ENCODE results near the gene ANAPC2. TPM values are rescaled to one million over a fixed set of nuclear protein-coding genes. Genes with fewer than 3 reads are reported as not detected.
A peak's percentile ranks its signal among the peaks of the same experiment; 100 is the strongest.

The ANAPC2 gene
- total and polyA plus RNA-seq, 4 experiments from 2014 or later, result 3.2 to 125 (median 60.8) TPM

DNA sequence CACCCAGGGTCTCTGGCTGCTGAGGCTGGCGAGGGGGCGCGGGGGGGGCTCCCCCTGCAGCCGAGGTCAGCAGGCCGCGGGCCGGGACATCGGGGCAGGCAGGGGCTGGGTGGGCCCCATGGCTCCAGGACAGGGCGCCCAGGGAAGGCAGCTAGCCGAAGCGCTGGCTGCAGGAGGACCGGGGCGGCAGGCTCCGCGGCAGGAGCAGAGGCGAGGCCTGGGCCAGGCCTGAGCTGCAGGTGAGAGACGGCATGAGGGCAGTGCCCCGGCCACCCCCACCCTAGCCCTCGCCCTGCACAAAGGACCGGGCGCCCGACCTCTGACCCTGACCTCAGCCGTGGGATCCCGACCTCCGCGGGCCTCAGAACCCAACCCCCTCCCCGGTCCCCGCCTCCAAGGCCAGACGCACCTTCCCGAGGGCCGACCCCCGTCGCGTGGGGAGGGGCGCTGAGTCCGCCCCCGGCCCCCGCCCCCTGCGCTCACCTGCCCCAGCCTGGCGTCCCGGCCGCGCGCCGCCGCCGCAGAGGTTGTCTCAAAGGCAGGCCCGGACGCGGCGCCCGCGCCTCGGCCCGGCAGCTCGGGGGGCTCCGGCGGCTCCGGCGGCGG lies 33.2 kb upstream of the ANAPC2 start:
- Mint-ChIP-seq H3K4me3 (no peak overlapping the region), H3K27me3 (no peaks in the 10 kb centered on the region), H3K4me1 (peaks cover 0 to 14% (median 3%) of the 10 kb centered on the region in 4 donors), H3K9me3 (no peaks in the 10 kb centered on the region), H3K36me3 (no peaks in the 10 kb centered on the region), H3K27ac (no peak overlapping the region)
- POLR2A ChIA-PET (ENCODE audit: partially characterized antibody), result interaction anchor here (0.7 to 6.8 kb wide), 9 partner anchors 15 to 126 kb away, joined by 3 to 61 read pairs (median 30); partner anchors contain the start of genes ANAPC2, NDOR1, SSNA1 and TMEM203
- Histone ChIP-seq H3K9me3 (ENCODE audit: control insufficient read depth in 1 of 2, low read length in 2 of 2) (no peaks in the 10 kb centered on the region), H3K36me3 (ENCODE audit: insufficient read depth, low read length) (no peaks in the 10 kb centered on the region), H3K27ac (ENCODE audit: low read depth, low read length) (no peak overlapping the region), H3K27me3 (ENCODE audit: insufficient read depth, low read length) (no peaks in the 10 kb centered on the region), H3K4me1 (ENCODE audit: insufficient read depth, low read length) (peaks cover 18% of the 10 kb centered on the region), H3K4me3 (ENCODE audit: low read length in 2 of 2) (no peak overlapping the region)
- no peak for DNase-seq
- intact Hi-C loops (cut with micrococcal nuclease), result loop anchor here (2.0 to 5.0 kb wide), 2 partner anchors 93 to 494 kb away; no protein-coding TSS in a partner anchor
- CTCF ChIA-PET (ENCODE audit: partially characterized antibody), result interaction anchor here (2.5 kb wide), 1 partner anchor 15 kb away, joined by 12 read pairs; no protein-coding TSS in a partner anchor

DNA sequence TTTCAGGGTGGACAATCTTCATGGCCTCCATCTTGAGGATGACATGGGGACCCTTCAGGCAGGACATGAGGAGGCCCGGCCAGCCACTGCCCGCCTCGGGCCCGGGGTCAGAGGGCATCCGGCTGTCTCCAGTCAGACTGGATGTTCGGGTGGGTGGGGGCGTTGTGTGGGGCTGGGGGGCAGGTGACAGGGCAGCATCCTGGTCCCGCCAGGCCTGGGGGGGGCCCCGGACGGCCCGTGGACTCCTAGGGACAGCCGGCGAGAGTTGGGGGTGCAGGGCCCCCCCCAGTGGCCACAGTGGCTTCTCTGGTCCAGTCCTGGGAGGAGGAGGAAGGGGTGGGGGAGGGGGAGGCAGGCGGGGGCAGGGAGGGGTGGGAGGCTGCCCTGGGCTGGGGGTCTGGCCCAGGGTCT lies 32.7 kb upstream of the ANAPC2 start:
- Mint-ChIP-seq H3K27me3 (no peaks in the 10 kb centered on the region), H3K27ac (no peak overlapping the region), H3K4me3 (peak overlapping the region in 1 of 8 donors; percentile 52), H3K4me1 (peaks cover 0 to 14% (median 3%) of the 10 kb centered on the region in 4 donors), H3K36me3 (no peaks in the 10 kb centered on the region), H3K9me3 (no peaks in the 10 kb centered on the region)
- intact Hi-C loops (cut with micrococcal nuclease), result loop anchor here (5.0 kb wide), 1 partner anchor 494 kb away; no protein-coding TSS in a partner anchor
- ChIA-PET POLR2A (ENCODE audit: partially characterized antibody) (interaction anchor here (1.1 to 6.8 kb wide), 3 partner anchors 15 to 32 kb away, joined by 3 to 61 read pairs (median 54); partner anchors contain the start of genes ANAPC2, NDOR1, SSNA1 and TMEM203), CTCF (ENCODE audit: partially characterized antibody) (no interaction called here)
- Histone ChIP-seq H3K4me3 (ENCODE audit: low read length in 2 of 2) (no peak overlapping the region), H3K27me3 (ENCODE audit: insufficient read depth, low read length) (no peaks in the 10 kb centered on the region), H3K9me3 (ENCODE audit: control insufficient read depth in 1 of 2, low read length in 2 of 2) (no peaks in the 10 kb centered on the region), H3K27ac (ENCODE audit: low read depth, low read length) (no peak overlapping the region), H3K4me1 (ENCODE audit: insufficient read depth, low read length) (peaks cover 18% of the 10 kb centered on the region), H3K36me3 (ENCODE audit: insufficient read depth, low read length) (no peaks in the 10 kb centered on the region)
- DNase-seq, result no peak

DNA sequence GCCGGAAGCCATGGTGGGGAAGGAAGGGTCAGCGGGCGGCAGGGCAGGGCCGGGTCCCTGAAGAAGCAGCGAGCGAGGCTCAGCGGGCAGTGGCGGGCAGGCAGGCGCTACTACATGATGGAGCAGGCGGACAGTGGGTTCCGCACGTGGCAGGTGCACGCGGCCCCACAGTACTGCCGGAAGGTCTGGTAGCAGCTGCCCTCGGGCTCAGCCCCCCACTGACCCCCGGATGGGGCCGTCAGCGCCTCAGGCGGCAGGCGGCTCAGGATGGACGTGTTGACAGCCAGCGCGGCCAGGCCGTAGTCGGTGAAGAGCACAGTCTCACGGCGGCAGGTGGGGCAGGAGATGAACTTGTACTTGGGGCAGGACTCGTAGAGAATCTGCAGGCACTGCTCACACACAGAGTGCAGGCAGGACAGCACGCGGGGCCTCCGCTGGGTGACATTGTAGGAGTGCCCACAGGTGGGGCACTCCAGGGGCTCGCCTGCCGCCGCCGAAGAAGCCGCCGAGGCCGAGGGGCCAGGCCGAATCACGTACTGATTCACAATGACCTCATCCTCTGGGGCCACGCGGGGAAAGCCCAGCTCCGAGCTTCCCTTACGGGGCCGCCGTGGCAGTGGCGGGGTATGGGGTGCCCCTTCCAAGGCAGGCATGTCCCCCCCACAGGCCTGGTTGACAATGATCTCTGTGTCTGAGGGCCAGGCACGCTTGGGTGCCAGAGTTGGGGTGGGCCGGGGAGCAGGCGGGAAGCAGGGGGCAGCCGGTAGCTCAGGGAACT lies 32.1 kb upstream of the ANAPC2 start:
- H3K27me3 ChIP-seq (ENCODE audit: insufficient read depth, low read length), result no peaks in the 10 kb centered on the region
- CTCF ChIA-PET (ENCODE audit: partially characterized antibody), result interaction anchor here (0.9 kb wide), 1 partner anchor 32 kb away, joined by 3 read pairs; the partner anchor contains the start of genes ANAPC2 and SSNA1
- H3K9me3 Mint-ChIP-seq, result no peaks in the 10 kb centered on the region
- peak overlapping the region in 2 of 7 donors; percentile 12 to 36 for H3K27ac Mint-ChIP-seq
- H3K4me1 ChIP-seq (ENCODE audit: insufficient read depth, low read length), result peaks cover 18% of the 10 kb centered on the region
- H3K9me3 ChIP-seq (ENCODE audit: control insufficient read depth in 1 of 2, low read length in 2 of 2), result no peaks in the 10 kb centered on the region
- POLR2A ChIA-PET (ENCODE audit: partially characterized antibody), result interaction anchor here (1.1 to 6.8 kb wide), 6 partner anchors 14 to 91 kb away, joined by 3 to 61 read pairs (median 6); partner anchors contain the start of genes ANAPC2, NDOR1, SSNA1 and TMEM203
- no peaks in the 10 kb centered on the region for H3K27me3 Mint-ChIP-seq
- H3K36me3 Mint-ChIP-seq, result no peaks in the 10 kb centered on the region
- H3K4me1 Mint-ChIP-seq, result peaks cover 0 to 14% (median 3%) of the 10 kb centered on the region in 4 donors
- intact Hi-C loops (cut with micrococcal nuclease), result loop anchor here (5.0 kb wide), 1 partner anchor 493 kb away; no protein-coding TSS in a partner anchor
- H3K27ac ChIP-seq (ENCODE audit: low read depth, low read length), result no peak overlapping the region
- DNase-seq, result no peak
- H3K4me3 Mint-ChIP-seq, result peak overlapping the region in 3 of 8 donors; percentile 9 to 52 (median 20)
- no peaks in the 10 kb centered on the region for H3K36me3 ChIP-seq (ENCODE audit: insufficient read depth, low read length)
- no peak overlapping the region for H3K4me3 ChIP-seq (ENCODE audit: low read length in 2 of 2)

DNA sequence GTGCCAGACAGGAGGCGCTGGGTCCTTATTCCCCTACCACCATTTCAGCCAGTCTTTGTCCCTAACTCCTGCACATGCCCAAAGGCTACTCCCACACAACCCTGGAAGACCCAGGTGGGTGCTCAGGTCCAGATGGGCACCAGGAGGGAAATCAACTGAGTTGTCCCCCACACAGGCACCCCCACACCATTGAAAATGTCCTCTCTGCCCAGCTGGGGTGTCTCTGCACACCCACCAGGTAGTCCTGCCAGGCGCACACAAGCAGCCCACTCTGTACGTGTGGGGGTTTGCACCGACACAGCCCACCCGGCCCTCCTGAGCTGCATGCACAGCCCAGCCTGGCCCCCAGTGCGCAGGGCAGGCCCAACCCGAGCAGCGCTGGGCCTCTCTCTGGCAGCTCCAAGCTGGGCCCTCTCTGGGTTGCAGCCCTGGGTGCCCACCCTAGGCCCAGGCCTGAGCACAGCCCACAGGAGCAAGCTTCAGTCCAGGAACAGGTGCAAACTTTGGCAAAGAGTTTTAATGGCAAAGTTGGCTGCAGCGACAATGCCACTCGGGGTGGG lies 31.5 kb upstream of the ANAPC2 start:
- Mint-ChIP-seq H3K9me3 (no peaks in the 10 kb centered on the region), H3K4me1 (peaks cover 0 to 14% (median 3%) of the 10 kb centered on the region in 4 donors), H3K36me3 (no peaks in the 10 kb centered on the region), H3K27ac (peak overlapping the region in 2 of 7 donors; percentile 36 to 38), H3K4me3 (no peak overlapping the region), H3K27me3 (no peaks in the 10 kb centered on the region)
- DNase-seq, result no peak
- H3K4me3 ChIP-seq (ENCODE audit: low read length in 2 of 2), result no peak overlapping the region
- H3K27ac ChIP-seq (ENCODE audit: low read depth, low read length), result no peak overlapping the region
- peaks cover 18% of the 10 kb centered on the region for H3K4me1 ChIP-seq (ENCODE audit: insufficient read depth, low read length)
- no peaks in the 10 kb centered on the region for H3K27me3 ChIP-seq (ENCODE audit: insufficient read depth, low read length)
- ChIA-PET POLR2A (ENCODE audit: partially characterized antibody) (interaction anchor here (1.2 to 6.8 kb wide), 4 partner anchors 17 to 90 kb away, joined by 4 to 61 read pairs (median 6); partner anchors contain the start of genes ANAPC2, SSNA1 and TPRN), CTCF (ENCODE audit: partially characterized antibody) (interaction anchor here (0.9 kb wide), 1 partner anchor 31 kb away, joined by 3 read pairs; the partner anchor contains the start of genes ANAPC2 and SSNA1)
- H3K36me3 ChIP-seq (ENCODE audit: insufficient read depth, low read length), result no peaks in the 10 kb centered on the region
- intact Hi-C loops (cut with micrococcal nuclease), result loop anchor here (5.0 kb wide), 1 partner anchor 493 kb away; no protein-coding TSS in a partner anchor
- H3K9me3 ChIP-seq (ENCODE audit: control insufficient read depth in 1 of 2, low read length in 2 of 2), result no peaks in the 10 kb centered on the region

DNA sequence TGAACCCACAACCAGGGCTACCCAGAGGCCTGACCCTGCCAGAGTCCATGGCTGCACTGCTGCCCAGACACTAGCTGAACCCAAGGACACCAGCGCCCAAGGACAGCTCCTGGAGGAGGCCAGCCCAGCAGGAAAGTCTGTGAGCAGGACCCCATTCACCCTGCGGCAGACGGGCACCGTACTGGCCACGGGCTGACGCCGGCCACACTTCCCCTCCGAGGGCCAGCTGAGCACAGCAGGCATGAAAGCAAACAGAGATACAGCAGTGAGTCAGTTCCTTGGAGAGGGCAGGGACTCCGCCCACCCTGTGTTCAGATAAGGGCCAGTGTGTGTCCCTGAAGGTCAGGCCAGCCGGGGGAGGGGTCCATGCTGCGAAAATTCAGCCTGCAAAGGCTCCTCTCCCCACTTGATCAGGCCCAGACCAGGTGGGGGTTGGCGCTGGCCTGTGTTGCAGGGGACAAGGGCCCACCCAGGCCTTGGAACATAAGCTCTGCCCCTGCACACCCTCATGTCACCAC lies 30.5 kb upstream of the ANAPC2 start:
- CTCF ChIA-PET (ENCODE audit: partially characterized antibody), result interaction anchor here (0.5 to 0.6 kb wide), 2 partner anchors 26 to 101 kb away, joined by 3 to 4 read pairs; no protein-coding TSS in a partner anchor
- H3K4me1 ChIP-seq (ENCODE audit: insufficient read depth, low read length), result peaks cover 10% of the 10 kb centered on the region
- Mint-ChIP-seq H3K36me3 (no peaks in the 10 kb centered on the region), H3K9me3 (no peaks in the 10 kb centered on the region), H3K27ac (no peak overlapping the region), H3K4me3 (no peak overlapping the region), H3K4me1 (peaks cover 0 to 10% (median 2%) of the 10 kb centered on the region in 4 donors), H3K27me3 (no peaks in the 10 kb centered on the region)
- DNase-seq, result no peak
- no peaks in the 10 kb centered on the region for H3K9me3 ChIP-seq (ENCODE audit: control insufficient read depth in 1 of 2, low read length in 2 of 2)
- no peaks in the 10 kb centered on the region for H3K36me3 ChIP-seq (ENCODE audit: insufficient read depth, low read length)
- POLR2A ChIA-PET (ENCODE audit: partially characterized antibody), result interaction anchor here (0.9 to 6.8 kb wide), 4 partner anchors 18 to 30 kb away, joined by 3 to 61 read pairs (median 6); partner anchors contain the start of genes ANAPC2, SSNA1 and TPRN
- H3K27me3 ChIP-seq (ENCODE audit: insufficient read depth, low read length), result no peaks in the 10 kb centered on the region
- intact Hi-C loops (cut with micrococcal nuclease), result no loop called here
- H3K4me3 ChIP-seq (ENCODE audit: low read length in 2 of 2), result no peak overlapping the region
- no peak overlapping the region for H3K27ac ChIP-seq (ENCODE audit: low read depth, low read length)

DNA sequence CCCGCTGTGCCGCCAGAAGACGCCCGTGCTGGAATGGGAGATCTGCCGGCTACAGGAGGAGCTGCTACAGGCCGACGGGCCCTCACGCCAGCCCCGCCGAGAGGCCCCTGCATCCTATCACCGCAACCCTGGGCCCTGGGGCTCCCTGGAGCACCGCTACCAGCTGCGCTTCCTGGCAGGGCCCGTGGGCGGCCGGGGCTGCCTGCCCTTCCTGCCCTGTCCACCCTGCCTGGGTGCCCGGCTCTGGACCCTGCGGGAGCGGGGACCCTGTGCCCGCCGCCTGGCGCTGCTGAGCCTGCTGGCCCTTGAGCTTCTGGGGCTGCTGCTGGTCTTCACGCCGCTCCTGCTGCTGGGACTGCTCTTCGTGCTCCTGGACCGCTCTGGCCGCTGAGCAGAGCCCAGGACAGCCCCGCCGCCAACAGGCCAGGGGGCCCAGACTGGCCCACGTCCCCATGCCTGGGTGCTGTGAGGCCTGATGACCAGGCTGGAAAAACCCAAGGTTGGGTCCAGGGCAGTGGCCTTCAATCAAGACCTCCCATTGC lies 29.9 kb upstream of the ANAPC2 start:
- no peaks in the 10 kb centered on the region for H3K36me3 ChIP-seq (ENCODE audit: insufficient read depth, low read length)
- Mint-ChIP-seq H3K4me3 (no peak overlapping the region), H3K27ac (no peak overlapping the region), H3K27me3 (no peaks in the 10 kb centered on the region), H3K4me1 (peaks cover 0 to 4% (median 2%) of the 10 kb centered on the region in 4 donors), H3K36me3 (no peaks in the 10 kb centered on the region), H3K9me3 (no peaks in the 10 kb centered on the region)
- H3K27ac ChIP-seq (ENCODE audit: low read depth, low read length), result no peak overlapping the region
- POLR2A ChIA-PET (ENCODE audit: partially characterized antibody), result interaction anchor here (0.9 to 6.8 kb wide), 4 partner anchors 18 to 29 kb away, joined by 3 to 61 read pairs (median 8); partner anchors contain the start of genes ANAPC2, SSNA1 and TPRN
- no peak for DNase-seq
- intact Hi-C loops (cut with micrococcal nuclease), result no loop called here
- H3K9me3 ChIP-seq (ENCODE audit: control insufficient read depth in 1 of 2, low read length in 2 of 2), result no peaks in the 10 kb centered on the region
- H3K4me3 ChIP-seq (ENCODE audit: low read length in 2 of 2), result no peak overlapping the region
- CTCF ChIA-PET (ENCODE audit: partially characterized antibody), result no interaction called here
- no peaks in the 10 kb centered on the region for H3K27me3 ChIP-seq (ENCODE audit: insufficient read depth, low read length)
- peaks cover 9% of the 10 kb centered on the region for H3K4me1 ChIP-seq (ENCODE audit: insufficient read depth, low read length)
